Measurements from ENCODE around the gene SESTD1.
A peak's percentile ranks its signal among the peaks of the same experiment; 100 is the strongest.
"Not testable (repeated sequence)": the region's sequence is repeated elsewhere in the genome, so short reads cannot be mapped to it uniquely, and the experiment has no call there.

The SESTD1 gene

GRCh38 chr2:179265082-179265510 lies 464 bp upstream of the SESTD1 start:
- DNase-seq = no peak

GRCh38 chr2:179263446-179264367 lies 925 bp downstream of the SESTD1 start:
- DNase-seq = no peak

DNA sequence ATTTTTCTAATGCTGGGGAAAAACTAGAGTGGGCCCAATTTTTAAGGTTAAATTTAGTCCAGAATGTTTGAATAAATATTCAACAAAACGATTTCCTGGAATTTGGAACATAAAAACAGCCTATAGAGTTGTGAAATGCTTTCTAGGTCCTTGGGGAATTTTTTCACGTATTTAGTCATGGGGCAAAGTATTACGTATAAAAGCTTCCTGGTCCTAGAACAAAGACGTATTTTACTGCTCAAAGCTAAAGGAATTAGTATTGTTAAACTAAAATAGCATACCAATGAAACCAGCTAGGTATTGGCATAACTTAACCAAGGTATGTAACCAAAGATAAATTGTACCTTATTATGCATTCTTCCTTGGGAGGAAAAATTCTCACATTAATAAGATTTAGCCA lies 1.6 kb downstream of the SESTD1 start:
- no peak for DNase-seq

DNA sequence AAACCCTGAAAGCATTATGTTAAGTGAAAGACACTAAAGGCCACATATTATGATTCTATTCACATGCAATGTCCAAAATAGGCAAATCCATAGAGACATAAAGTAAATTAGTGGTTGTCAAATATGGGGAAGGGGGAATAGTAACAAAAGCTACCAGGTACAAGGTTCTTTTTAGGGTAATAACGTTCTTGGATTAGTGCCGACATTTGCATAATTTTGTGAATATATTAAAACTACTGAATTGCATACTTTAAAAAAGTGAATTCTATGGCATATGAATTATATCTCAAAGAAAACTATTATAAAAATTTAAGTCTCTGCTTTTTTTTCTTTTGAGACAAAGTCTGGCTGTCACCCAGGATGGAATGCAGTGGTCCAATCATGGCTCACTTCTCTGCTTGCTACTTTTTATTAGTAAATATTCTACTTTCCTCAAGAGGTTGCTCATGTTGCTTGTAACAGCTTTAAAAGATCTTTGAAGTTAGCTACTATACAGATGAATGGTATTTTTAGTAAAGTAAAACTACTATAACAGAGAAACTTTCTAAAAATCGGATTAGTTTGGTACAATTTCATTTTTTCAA lies 2.5 kb downstream of the SESTD1 start:
- no peak for DNase-seq

DNA sequence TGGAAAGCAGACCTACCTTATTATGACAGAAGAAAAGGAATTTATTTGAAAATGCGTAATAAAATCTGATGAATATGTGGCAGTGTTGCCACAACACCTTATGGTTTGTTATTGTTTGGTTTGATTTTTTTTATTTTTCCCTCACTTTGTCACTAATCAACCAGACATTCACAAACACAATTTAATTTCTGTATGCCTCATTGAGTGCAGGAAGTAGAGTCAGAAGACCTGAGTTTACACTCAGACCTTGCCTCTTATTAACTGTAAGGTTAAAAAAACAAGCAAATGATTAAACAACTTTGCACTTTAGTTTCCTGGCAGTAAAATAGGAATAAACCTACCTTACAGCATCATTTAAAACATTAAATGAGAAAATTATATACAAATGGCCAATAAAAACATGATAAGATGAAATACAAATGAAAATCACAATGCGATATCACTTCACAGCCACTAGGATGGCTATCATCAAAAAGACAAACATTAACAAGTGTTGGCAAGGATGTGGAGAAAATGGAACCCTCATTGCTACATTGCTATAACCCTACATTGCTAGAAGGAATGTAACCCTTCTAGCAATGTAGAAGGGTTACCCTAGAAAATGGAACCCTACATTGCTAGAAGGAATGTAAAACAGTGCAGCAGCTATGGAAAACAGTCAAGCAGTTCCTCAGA lies 3.3 kb downstream of the SESTD1 start:
- DNase-seq = no peak

DNA sequence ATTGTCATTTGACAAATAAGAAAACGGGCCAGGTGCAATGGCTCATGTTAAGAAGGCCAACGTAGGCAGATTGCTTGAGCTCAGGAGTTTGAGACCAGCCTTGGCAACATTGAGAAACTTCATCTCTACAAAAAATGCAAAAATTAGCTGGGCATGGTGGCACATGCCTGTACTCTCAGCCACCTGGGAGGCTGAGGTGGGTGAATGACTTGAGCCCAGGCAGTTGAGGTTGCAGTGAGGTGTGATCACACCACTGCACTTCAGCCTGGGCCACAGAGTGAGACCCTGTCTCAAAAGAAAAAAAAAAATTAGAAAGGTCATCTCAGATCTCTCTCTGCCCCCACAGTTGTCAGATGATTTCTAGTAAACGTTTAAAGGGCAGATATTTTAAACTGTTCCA lies 4.4 kb downstream of the SESTD1 start:
- DNase-seq = no peak

DNA sequence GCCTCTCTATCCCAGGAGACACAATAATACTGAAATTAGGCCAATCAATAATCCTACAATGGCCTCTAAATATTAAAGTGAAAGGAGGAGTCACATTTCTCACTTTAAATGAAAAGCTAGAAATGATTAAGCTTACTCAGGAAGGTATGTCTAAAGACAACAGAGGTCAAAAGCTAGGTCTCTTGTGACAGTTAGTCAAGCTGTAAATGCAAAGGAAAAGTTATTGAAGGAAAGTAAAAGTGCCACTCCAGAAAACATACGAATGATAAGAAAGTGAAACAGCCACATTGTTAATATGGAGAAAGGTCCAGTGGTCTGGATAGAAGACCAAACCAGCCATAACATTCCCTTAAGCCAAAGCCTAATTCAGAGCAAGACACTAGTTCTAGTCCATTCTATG lies 9.5 kb downstream of the SESTD1 start:
- no peak for DNase-seq

DNA sequence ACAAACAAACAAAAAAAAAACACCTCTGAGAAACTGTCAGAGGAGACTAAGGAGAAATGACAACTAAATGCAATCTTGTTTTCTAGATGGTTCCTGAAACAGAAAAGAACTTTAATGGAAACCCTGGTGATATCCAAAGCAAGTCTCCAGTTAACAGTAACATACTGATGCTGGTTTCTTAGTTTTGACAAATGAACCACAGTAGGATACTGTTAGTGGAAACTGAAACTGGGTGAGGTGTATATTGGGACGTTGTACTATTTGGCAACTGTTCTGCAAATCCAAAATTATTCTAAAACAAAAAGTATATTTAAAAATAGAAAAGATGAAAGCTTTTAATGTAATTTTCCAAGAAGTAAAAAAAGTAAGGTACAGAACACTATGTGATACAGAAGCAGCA lies 11.4 kb downstream of the SESTD1 start:
- no peak for DNase-seq

- DNase-seq = no peak
Measured at GRCh38 chr2:179252423-179252822, 12.2 kb downstream of the SESTD1 start.

GRCh38 chr2:179251870-179252269 lies 12.8 kb downstream of the SESTD1 start:
- DNase-seq = no peak

DNA sequence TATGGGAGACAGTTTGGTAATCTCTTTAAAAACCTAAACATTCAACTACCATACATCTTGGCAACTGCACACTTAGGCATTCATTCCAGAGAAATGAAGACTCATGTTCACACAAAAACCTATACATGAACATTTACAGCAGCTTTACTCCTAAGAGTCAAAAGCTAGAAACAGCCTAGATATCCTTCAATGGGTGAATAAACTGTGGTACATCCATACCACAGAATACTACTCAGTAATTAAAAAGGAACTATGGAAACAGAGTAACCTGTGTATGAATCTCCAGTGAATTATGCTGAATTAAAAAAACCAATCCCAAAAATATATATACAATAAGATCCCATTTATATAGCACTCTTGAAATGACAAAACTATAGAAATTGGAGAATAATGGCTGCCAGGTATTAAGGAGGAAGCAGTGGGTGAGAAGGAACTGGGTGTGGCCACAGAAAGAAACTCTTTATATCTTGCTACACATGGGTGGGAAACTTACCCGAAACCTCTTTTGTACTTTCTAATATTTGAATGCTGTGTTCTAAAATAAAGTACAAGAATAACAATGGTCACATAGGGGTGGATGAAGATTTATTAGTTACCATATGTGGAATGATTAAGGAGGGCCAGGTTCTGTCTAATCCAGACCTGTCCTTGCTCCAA lies 13.7 kb downstream of the SESTD1 start:
- DNase-seq = no peak

- no peak for DNase-seq
Measured at GRCh38 chr2:179250095-179250494, 14.5 kb downstream of the SESTD1 start.

GRCh38 chr2:179248024-179248348 lies 16.6 kb downstream of the SESTD1 start:
- DNase-seq = no peak

DNA sequence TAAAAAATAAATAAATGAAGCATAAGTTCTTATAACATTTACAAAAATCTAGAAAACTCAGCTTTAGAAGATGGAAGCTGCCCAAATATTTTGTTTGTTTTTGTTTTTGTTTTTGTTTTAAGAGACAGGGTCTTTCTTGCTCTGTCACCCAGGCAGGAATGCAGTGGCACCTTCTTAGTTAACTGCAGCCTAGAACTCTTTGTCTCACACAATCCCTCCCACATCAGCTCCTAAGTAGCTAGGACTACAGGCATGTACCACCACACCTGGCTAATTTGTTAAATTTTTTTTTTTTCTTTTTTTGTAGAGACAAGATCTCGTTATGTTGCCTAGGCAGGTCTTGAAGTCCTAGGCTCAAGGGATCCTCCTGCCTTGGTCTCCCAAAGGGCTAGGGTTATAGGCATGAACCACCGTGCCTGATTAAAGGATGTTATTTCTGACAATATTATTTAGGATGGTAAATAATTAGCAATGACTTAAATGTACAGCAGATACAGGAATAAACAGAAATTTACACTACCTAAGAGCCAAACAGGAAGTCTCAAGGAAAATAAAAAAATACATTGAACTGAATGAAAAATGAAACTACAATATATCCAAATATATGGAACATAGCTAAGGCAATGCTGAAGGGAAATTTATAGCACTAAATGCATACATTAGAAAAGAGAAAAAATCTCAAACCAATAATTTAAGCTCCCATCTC lies 17.2 kb downstream of the SESTD1 start:
- DNase-seq = no peak

GRCh38 chr2:179245843-179246242 lies 18.8 kb downstream of the SESTD1 start:
- not testable (repeated sequence) for DNase-seq

DNA sequence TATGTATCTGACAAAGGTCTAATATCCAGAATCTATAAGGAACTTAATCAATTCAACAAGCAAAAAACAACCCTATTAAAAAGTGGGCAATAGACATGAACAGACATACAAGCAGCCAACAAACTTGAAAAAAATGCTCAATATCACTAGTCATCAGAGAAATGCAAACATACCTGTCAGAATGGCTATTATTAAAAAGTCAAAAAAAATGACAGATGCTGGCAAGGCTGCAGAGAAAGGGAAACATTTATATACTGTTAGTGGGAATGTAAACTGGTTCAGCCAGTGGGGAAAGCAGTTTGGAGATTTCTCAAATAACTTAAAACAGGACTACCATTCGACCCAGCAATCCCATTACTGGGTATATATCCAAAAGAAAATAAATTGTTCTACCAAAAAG lies 21.6 kb downstream of the SESTD1 start:
- no peak for DNase-seq

- no peak for DNase-seq
Measured at GRCh38 chr2:179240481-179241451, 23.9 kb downstream of the SESTD1 start.

DNA sequence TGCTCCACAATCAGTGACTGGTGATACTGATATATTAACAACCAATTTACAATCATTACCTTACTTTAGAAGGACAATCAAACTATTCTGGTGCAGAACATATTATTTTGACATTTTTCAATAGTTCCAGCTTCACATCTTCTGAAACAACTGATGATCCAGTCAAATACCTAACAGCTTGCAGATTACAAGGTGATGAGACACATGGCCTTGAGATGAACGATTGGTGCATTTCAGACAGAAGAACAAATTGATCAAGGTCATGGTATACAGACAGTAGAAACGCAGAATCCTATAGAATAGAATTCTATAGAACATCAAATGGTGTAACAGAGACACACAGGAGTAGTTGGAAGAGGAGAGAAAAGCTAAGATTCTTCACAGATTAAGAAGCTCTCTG lies 24.8 kb downstream of the SESTD1 start:
- no peak for DNase-seq

DNA sequence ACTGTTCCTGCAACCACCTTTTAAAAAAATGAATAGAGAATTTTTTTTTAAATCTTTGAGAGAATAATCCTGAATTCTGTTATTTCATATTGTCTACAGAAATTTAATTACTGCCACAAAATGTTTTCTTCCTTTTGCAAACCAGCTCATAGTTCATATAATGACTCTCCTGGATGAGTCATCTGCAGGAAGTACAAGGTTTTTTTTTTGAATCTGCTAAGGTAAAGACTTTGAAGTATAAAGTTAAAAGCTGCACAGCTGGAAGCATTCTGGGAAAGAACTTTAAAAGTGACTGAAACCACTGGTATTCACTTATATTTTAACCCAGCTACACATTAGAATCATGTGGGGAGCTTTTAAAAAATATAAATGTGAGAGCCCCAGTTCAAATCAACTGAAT lies 25.4 kb downstream of the SESTD1 start:
- DNase-seq = peak; percentile 10

DNA sequence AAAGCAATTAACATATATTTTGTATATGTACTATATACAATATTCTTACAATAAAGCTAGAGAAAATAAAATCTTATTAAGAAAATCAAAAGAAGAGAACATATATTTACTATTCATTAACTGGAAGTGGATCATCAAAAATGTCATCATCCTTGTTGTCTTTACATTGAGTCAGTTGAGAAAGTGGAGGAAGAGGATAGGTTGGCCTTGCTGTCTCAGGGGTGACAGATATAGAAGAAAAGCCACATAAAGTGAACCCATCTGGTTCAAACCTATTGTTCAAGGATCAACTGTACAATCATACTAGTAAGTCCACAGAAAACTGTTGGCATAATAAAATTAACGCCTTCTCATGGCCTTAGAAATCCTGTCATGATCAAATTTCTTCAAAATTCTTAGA lies 26.6 kb downstream of the SESTD1 start:
- no peak for DNase-seq

- DNase-seq = no peak
Measured at GRCh38 chr2:179237209-179237946, 27.3 kb downstream of the SESTD1 start.

Measured in central memory CD4-positive, alpha-beta T cell (primary cell).